Measurements from ENCODE around the gene DYRK1B.

- no peak for TF ChIP-seq CTCF (IDR thresholded peaks at IDR 0.05)
- no peak for TF ChIP-seq POLR2AphosphoS5 (IDR thresholded peaks at IDR 0.05)
- TF ChIP-seq EP300 (IDR thresholded peaks at IDR 0.05): no peak
- TF ChIP-seq POLR2A (IDR thresholded peaks at IDR 0.05; ENCODE audit: low read depth): no peak
Observed at GRCh38 chr19:39839678-39840327, 5.8 kb upstream of the DYRK1B start.
